HUES6 (cell line): ENCODE measurements around the gene FBXL13.
"Not testable (repeated sequence)": the region's sequence is repeated elsewhere in the genome, so short reads cannot be mapped to it uniquely, and the experiment has no call there.

Experiments
- H3K27ac ChIP-seq: 2 replicates; pipeline ENCODE4 v1.7.0; 2013; ENCODE audit warnings: low read depth, mild to moderate bottlenecking, low read length, inconsistent platforms
- H3K27me3 ChIP-seq: 2 replicates; pipeline ENCODE4 v1.6.1; 2013; ENCODE audit warnings: low read length; ENCODE audit not compliant: control insufficient read depth, insufficient read depth
- H3K36me3 ChIP-seq: 2 replicates; pipeline ENCODE4 v1.6.1; 2013; ENCODE audit warnings: low read length; ENCODE audit not compliant: control insufficient read depth, insufficient read depth
- H3K4me1 ChIP-seq: 2 replicates; pipeline ENCODE4 v1.6.1; 2013; ENCODE audit warnings: low read length; ENCODE audit not compliant: control insufficient read depth, insufficient read depth
- H3K4me3 ChIP-seq: 2 replicates; pipeline ENCODE4 v1.5.1; 2013; ENCODE audit warnings: low read depth, low read length
- H3K9ac ChIP-seq: one replicate; pipeline ENCODE4 v1.6.1; 2013; ENCODE audit warnings: mild to moderate bottlenecking, low read length
- H3K9me3 ChIP-seq: 2 replicates; pipeline ENCODE4 v1.6.1; 2013; ENCODE audit warnings: low read depth, low read length; ENCODE audit not compliant: control insufficient read depth, insufficient read depth

FBXL13 gene

DNA sequence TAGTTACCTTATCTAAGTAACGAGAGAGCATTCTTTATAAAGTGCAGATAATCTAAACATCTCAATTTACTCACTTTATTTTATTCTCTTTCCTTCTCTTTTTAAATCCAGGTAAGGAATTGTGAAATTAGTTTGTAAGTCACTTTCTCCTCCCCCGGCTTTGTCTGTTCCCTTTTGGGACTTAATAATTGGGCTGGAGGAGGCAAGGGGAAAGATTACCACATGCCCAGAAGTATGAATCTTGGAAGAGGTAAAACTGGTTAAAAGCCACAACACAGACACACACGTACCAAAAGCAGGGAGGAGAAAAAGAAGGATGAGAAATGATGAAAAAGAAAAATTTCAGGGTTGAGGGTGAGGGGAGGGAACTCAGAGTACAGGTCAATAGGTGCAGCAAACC, 225.1 kb downstream of the FBXL13 start:
- Histone ChIP-seq H3K4me1 (no peaks in the 10 kb centered on the region), H3K9ac (no peak overlapping the region), H3K27ac (no peak overlapping the region), H3K36me3 (no peaks in the 10 kb centered on the region), H3K27me3 (no peaks in the 10 kb centered on the region), H3K9me3 (no peaks in the 10 kb centered on the region), H3K4me3 (no peak overlapping the region)

DNA sequence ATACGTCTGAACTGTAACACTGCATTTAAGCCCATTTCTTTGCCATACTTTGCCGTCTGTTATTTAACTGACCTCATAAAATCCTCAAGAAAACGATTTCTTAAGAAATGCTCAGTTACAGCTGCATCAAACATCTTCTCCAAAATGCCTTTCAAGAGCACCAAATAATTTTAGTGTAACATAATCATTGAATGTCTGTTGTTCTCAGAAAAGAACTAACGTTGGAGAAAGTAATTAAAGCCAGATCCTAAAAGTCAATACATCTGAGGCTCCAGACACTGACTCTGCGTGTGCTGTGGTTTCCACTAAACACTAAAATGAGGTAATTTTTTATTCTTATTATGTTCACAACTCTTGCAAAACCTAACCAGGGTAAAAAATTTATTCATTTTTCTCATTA, 225.5 kb downstream of the FBXL13 start:
- no peaks in the 10 kb centered on the region for H3K9me3 ChIP-seq
- no peaks in the 10 kb centered on the region for H3K4me1 ChIP-seq
- H3K27ac ChIP-seq, result no peak overlapping the region

DNA sequence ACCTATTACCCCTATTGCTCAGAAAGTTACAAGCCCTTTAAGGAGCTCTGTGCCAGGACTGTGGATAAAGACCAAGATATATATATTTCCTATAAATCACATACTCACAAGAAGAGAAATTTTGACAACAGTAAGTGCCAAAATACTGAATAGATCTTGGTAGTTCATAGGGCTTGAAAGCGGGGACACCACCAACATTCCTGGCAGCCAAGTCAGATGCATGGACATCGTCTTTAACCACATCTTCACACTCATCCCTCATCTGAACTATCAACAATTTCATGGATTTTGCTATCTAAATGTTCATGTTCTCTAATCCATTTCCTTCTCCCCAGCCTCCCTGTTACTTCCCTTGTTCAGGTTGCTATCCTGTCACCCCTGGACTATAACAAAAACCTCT, 229.2 kb downstream of the FBXL13 start:
- H3K27me3 ChIP-seq, result no peaks in the 10 kb centered on the region
- H3K9ac ChIP-seq, result no peak overlapping the region
- no peak overlapping the region for H3K4me3 ChIP-seq
- H3K27ac ChIP-seq, result no peak overlapping the region
- H3K9me3 ChIP-seq, result no peaks in the 10 kb centered on the region
- no peaks in the 10 kb centered on the region for H3K36me3 ChIP-seq
- no peaks in the 10 kb centered on the region for H3K4me1 ChIP-seq

More for the DNA sequence above, 225.5 kb downstream of the FBXL13 start:
- H3K4me3 ChIP-seq, result no peak overlapping the region
- no peaks in the 10 kb centered on the region for H3K27me3 ChIP-seq
- H3K36me3 ChIP-seq, result no peaks in the 10 kb centered on the region
- no peak overlapping the region for H3K9ac ChIP-seq

DNA sequence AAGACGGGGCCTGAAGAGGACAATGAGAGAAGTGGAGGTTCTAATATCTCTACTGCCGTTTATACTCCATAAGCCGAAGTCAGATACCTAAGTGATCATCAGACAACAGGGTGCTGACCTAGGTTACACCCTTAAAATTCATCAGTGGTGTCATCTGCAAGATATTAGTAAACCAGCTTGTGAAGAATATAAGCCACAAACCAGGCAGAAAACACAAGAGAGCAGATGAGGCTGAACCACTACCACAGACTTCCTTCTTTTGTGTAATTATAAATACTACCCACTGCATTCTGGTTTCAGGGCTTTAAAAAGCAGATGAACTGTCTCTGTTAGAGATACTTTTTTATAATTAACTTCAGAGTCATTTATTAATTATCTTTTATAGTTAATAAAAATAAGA, 230.7 kb downstream of the FBXL13 start:
- Histone ChIP-seq H3K27ac (no peak overlapping the region), H3K9me3 (no peaks in the 10 kb centered on the region), H3K4me1 (no peaks in the 10 kb centered on the region), H3K27me3 (no peaks in the 10 kb centered on the region), H3K36me3 (no peaks in the 10 kb centered on the region), H3K9ac (no peak overlapping the region), H3K4me3 (no peak overlapping the region)

DNA sequence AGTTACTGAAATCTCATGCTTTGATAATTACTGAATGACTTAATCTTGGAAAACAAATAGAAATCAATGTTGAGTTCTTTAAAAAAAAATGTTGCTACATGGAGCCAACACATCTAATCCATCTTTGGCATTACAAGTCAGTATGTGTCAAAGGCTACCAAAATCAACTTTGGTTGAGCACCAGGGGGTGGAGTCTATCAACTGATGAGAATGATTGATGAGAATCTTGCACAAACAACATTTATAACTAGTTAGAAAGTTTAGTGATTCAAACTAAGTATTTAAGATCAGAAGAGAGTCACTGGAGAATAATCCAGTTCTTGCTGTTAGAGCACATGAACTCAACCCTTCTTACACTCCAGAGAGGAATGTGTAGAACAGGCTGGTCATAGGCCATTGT, 232.3 kb downstream of the FBXL13 start:
- Histone ChIP-seq H3K4me3 (no peak overlapping the region), H3K36me3 (no peaks in the 10 kb centered on the region), H3K27me3 (no peaks in the 10 kb centered on the region), H3K9me3 (no peaks in the 10 kb centered on the region), H3K4me1 (no peaks in the 10 kb centered on the region), H3K9ac (no peak overlapping the region), H3K27ac (no peak overlapping the region)

DNA sequence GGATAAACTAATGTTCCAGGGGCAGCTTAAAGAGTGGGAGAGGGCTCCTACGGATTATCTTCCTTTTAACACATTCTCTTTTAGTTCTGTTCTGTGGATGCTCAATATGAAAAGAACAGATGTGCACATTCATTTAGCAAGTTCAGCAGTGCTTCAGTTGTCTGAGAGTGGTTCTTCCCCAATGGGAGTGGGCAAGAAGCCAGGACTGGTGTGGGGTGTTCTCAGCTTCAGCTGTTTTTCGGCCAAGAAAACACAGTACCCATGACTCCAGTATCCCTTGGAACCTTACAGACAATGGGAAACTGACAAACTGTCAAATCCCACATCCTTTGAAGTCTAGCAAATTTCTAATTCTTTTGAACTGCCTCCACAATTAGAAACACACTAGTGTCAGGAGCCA, 233.3 kb downstream of the FBXL13 start:
- no peak overlapping the region for H3K9ac ChIP-seq
- H3K4me1 ChIP-seq, result no peaks in the 10 kb centered on the region
- H3K27ac ChIP-seq, result no peak overlapping the region

DNA sequence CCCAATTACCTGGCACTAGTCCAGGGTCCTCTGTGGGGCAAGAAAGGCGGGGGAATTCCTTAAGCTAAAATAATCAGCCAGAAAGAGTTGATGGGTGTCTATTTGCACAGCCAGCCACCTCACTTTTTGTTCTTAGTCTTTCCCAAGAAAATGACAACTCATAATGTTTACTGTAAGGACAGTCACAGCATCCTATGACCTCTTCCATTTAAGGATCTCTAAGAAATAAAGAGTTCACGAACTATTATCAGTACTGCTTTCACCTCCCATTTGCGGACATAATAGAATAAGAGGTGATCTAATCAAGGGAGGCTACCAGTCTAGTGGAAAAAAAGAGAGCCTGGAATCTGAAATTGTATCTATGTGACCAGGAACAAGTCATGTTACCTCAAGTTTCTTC, 234.2 kb downstream of the FBXL13 start:
- H3K9me3 ChIP-seq, result no peaks in the 10 kb centered on the region
- H3K36me3 ChIP-seq, result no peaks in the 10 kb centered on the region
- H3K27me3 ChIP-seq, result no peaks in the 10 kb centered on the region
- H3K27ac ChIP-seq, result no peak overlapping the region
- no peak overlapping the region for H3K4me3 ChIP-seq
- no peak overlapping the region for H3K9ac ChIP-seq
- H3K4me1 ChIP-seq, result no peaks in the 10 kb centered on the region

More for the DNA sequence above, 233.3 kb downstream of the FBXL13 start:
- Histone ChIP-seq H3K9me3 (no peaks in the 10 kb centered on the region), H3K36me3 (no peaks in the 10 kb centered on the region), H3K27me3 (no peaks in the 10 kb centered on the region), H3K4me3 (no peak overlapping the region)

DNA sequence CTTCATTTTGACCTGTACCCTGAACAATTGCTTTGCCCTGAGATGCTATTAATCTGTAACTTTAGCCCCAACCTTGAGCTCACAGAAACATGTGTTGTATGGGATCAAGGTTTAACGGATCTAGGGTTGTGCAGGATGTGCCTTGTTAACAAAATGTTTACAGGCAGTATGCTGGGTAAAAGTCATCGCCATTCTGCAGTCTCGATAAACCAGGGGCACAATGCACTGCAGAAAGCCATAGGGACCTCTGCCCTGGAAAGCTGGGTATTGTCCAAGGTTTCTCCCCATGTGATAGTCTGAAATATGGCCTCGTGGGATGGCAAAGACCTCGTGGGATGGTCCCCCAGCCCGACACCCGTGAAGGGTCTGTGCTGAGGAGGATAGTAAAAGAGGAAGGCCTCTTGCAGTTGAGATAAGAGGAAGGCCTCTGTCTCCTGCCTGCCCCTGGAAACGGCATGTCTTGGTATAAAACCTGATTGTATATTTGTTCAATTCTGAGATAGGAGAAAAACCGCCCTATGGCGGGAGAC, 236.0 kb downstream of the FBXL13 start:
- not testable (repeated sequence) for H3K4me1 ChIP-seq, H3K4me3 ChIP-seq, H3K36me3 ChIP-seq, H3K27ac ChIP-seq, H3K9ac ChIP-seq, H3K9me3 ChIP-seq, H3K27me3 ChIP-seq

DNA sequence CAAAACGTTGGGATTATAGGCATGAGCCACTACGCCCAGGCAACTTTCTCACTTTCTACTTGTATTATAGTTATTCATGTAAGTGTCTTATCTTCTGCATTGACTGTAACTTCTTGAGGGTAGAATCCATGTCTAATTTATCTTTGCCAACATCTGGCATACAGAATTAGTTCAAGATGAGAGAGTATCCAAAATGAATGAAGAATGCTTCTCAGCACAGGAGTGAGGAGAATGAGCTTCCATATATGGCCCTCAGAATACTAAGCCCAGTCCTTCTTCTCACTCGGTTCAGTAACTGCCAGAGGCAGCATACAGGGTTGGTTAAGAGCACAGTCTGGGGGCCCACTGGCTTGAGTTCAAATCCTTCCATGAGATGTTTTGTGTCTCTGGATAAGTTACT, 236.8 kb downstream of the FBXL13 start:
- Histone ChIP-seq H3K4me3 (no peak overlapping the region), H3K27ac (no peak overlapping the region), H3K36me3 (no peaks in the 10 kb centered on the region), H3K4me1 (no peaks in the 10 kb centered on the region), H3K27me3 (no peaks in the 10 kb centered on the region), H3K9ac (no peak overlapping the region), H3K9me3 (no peaks in the 10 kb centered on the region)

DNA sequence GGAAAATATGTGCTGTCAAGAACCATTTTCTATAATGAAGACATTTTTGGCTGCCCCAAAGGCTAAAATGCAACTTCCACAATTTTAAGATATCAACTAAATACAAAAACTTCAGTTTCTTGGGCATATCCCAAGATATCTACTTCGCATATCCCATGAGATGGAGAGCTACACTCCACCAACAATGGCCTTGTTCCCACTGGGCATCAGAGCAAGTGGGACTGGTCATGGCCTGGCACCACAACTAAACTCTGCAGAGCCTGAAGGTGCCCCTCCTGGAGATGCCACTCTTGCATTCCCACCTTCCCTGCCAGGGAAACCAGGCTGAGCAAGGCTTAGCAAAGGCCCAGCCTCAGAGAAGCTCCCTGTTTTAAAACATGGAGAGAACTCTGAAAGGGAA, 237.6 kb downstream of the FBXL13 start:
- Histone ChIP-seq H3K9me3 (no peaks in the 10 kb centered on the region), H3K4me3 (no peak overlapping the region), H3K27ac (no peak overlapping the region), H3K9ac (no peak overlapping the region), H3K4me1 (no peaks in the 10 kb centered on the region), H3K27me3 (no peaks in the 10 kb centered on the region), H3K36me3 (no peaks in the 10 kb centered on the region)

DNA sequence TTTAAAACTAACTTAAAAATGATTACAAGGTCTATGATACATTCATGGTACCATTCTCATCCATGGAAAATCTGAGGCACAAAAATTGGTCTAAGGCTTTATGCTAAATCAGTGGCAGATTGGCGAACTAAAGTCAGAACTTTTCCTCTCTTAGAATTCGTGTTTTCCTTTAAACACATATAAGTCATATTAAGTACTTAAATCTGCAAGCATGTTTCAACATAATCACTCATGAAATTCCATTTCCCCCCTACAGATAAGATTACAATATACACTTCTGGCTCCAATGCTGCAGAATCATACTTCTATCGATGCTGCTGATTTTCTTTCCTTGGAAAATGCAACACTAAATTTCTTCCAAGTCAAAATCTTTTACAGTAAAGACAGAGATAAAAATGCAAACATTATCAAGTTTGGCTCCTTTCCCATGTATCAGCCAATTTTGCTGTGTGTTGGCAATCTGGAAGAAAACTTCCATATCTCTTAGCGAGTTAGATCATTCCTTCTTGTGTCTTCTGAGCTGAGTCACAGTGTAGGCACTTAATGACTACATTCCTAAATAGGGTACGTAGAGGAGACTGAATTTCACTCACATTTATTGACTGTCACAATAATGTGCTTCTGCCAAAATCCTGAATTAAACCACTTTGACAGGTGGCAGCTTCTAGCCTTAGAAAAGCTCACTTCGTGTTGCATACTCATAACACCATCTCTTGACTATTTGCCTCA, 238.2 kb downstream of the FBXL13 start:
- Histone ChIP-seq H3K9ac (no peak overlapping the region), H3K27ac (no peak overlapping the region), H3K36me3 (no peaks in the 10 kb centered on the region), H3K4me3 (no peak overlapping the region), H3K4me1 (no peaks in the 10 kb centered on the region), H3K27me3 (no peaks in the 10 kb centered on the region), H3K9me3 (no peaks in the 10 kb centered on the region)
